OCI-LY1 (cell line): ENCODE results near the gene HPS4.

Source experiments
- H2AFZ ChIP-seq: fragments of 200-600 bp; sonication (generic), shearing (Covaris generic); 2 replicates; pipeline ENCODE4 v1.6.0; 2014; ENCODE audit warnings: antibody characterized with exemption, mild to moderate bottlenecking, low read length
- H3F3A ChIP-seq: fragments of 200-600 bp; sonication (generic), shearing (Covaris generic); 2 replicates; pipeline ENCODE4 v1.6.0; 2014; ENCODE audit warnings: mild to moderate bottlenecking, antibody characterized with exemption, low read length, moderate library complexity; ENCODE audit not compliant: insufficient read depth
- H3K27ac ChIP-seq: fragments of 200-600 bp; sonication (generic); 2 replicates; pipeline ENCODE4 v1.5.1; 2014; ENCODE audit warnings: low read length, mixed run types, mild to moderate bottlenecking, low read depth; ENCODE audit not compliant: poor library complexity, severe bottlenecking
- H3K27me3 ChIP-seq: fragments of 200-600 bp; sonication (generic); 2 replicates; pipeline ENCODE4 v1.6.0; 2014; ENCODE audit warnings: antibody characterized with exemption, mild to moderate bottlenecking, low read length, moderate library complexity; ENCODE audit not compliant: insufficient read depth
- H3K36me3 ChIP-seq: fragments of 200-600 bp; sonication (generic); 2 replicates; pipeline ENCODE4 v1.6.1; 2014; ENCODE audit warnings: mild to moderate bottlenecking, antibody characterized with exemption, low read length, moderate library complexity, mixed read lengths; ENCODE audit not compliant: insufficient read depth
- H3K4me1 ChIP-seq: fragments of 200-600 bp; sonication (generic); 2 replicates; pipeline ENCODE4 v1.5.1; 2014; ENCODE audit warnings: mild to moderate bottlenecking, low read length, moderate library complexity; ENCODE audit not compliant: insufficient read depth, severe bottlenecking
- H3K4me2 ChIP-seq: fragments of 200-600 bp; sonication (generic), shearing (Covaris generic); 2 replicates; pipeline ENCODE4 v1.6.1; 2014; ENCODE audit warnings: low read length
- H3K4me3 ChIP-seq: fragments of 200-600 bp; sonication (generic); 2 replicates; pipeline ENCODE4 v1.5.1; 2014; ENCODE audit warnings: low read length, low read depth, mild to moderate bottlenecking, mixed read lengths; ENCODE audit not compliant: poor library complexity, severe bottlenecking
- H3K79me2 ChIP-seq: fragments of 200-600 bp; shearing (Covaris generic); 2 replicates; pipeline ENCODE4 v1.6.1; 2016; ENCODE audit warnings: mixed run types, low read length, mixed read lengths; ENCODE audit not compliant: insufficient read depth
- H3K9ac ChIP-seq: fragments of 200-600 bp; sonication (generic), shearing (Covaris generic); 2 replicates; pipeline ENCODE4 v1.6.1; 2014; ENCODE audit warnings: mild to moderate bottlenecking, low read length, mixed read lengths
- H3K9me2 ChIP-seq: fragments of 200-600 bp; sonication (generic), shearing (Covaris generic); 2 replicates; pipeline ENCODE4 v1.6.1; 2014; ENCODE audit warnings: low read depth, mild to moderate bottlenecking, low read length, mixed read lengths
- H3K9me3 ChIP-seq: fragments of 200-600 bp; shearing (Covaris generic); 2 replicates; pipeline ENCODE4 v1.6.1; 2014; ENCODE audit warnings: low read length, mixed read lengths
- H4K20me1 ChIP-seq: fragments of 200-600 bp; sonication (generic), shearing (Covaris generic); 2 replicates; pipeline ENCODE4 v1.6.0; 2016; ENCODE audit warnings: mild to moderate bottlenecking, low read length; ENCODE audit not compliant: insufficient read depth
- EZH2 ChIP-seq: fragments of 200-600 bp; sonication (generic), shearing (Covaris generic); IDR thresholded peaks from 2 replicates; pipeline ENCODE4 v1.8.0; 2017; ENCODE audit warnings: borderline replicate concordance, mixed run types, mild to moderate bottlenecking, antibody characterized with exemption, low read length, moderate library complexity, mixed read lengths
- TF ChIP-seq, protein P1 (sequence below): fragments of 200-600 bp; sonication (generic), shearing (Covaris generic); IDR thresholded peaks from 2 replicates; pipeline ENCODE4 v1.5.1; 2017; ENCODE audit warnings: mild to moderate bottlenecking, antibody characterized with exemption, low read length, moderate library complexity, mixed read lengths

HPS4 gene

DNA sequence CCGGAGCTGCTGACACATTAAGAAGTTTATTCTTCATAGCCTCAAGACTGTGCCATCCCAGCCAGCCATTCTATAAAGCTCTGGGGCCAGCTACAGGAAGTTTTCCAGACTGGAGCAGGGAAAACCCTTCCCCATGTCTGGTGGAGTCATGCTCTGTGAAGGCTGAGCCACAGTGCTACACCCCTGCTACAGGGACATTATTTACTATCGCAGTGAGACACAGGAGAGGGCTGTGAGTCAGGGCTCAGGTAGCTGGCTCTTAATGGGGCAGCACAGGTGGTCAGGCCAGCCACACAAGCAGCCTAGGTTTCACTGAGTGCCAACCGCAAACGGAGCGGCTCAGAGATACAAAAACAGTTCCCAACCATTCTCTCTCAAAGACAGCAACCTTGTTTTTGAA is 12.1 kb downstream of the HPS4 start:
- TF ChIP-seq, protein P1, sequence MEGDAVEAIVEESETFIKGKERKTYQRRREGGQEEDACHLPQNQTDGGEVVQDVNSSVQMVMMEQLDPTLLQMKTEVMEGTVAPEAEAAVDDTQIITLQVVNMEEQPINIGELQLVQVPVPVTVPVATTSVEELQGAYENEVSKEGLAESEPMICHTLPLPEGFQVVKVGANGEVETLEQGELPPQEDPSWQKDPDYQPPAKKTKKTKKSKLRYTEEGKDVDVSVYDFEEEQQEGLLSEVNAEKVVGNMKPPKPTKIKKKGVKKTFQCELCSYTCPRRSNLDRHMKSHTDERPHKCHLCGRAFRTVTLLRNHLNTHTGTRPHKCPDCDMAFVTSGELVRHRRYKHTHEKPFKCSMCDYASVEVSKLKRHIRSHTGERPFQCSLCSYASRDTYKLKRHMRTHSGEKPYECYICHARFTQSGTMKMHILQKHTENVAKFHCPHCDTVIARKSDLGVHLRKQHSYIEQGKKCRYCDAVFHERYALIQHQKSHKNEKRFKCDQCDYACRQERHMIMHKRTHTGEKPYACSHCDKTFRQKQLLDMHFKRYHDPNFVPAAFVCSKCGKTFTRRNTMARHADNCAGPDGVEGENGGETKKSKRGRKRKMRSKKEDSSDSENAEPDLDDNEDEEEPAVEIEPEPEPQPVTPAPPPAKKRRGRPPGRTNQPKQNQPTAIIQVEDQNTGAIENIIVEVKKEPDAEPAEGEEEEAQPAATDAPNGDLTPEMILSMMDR: no peak
- no peak for TF ChIP-seq EZH2
- Histone ChIP-seq H3K79me2 (no peaks in the 10 kb centered on the region), H3K36me3 (peaks cover 90% of the 10 kb centered on the region), H2AFZ (no peak overlapping the region), H3K4me3 (no peak overlapping the region), H3K4me1 (no peaks in the 10 kb centered on the region), H3K4me2 (no peak overlapping the region), H3K9me3 (no peaks in the 10 kb centered on the region), H3K27ac (no peak overlapping the region), H3K9me2 (no peaks in the 10 kb centered on the region), H3K9ac (no peak overlapping the region), H4K20me1 (no peaks in the 10 kb centered on the region), H3K27me3 (no peaks in the 10 kb centered on the region), H3F3A (no peaks in the 10 kb centered on the region)

DNA sequence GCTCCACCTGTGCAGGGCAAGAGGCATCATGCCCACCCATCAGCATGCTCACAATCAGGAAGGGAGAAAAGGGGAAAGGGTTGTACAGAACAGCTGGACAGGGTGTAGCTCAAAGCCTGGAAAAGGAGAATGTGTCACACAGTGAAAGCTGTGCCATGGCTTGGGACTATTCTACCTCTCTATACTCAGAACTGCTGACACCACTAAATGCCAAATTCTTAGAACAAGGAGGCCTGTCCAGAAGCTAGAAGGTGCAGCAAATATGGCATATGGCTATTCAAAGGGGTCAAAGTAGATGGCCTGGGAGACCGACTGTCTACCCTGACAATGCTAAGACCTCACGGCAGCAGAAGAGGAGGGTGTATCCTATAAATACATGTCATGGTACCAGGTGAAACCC is 12.8 kb downstream of the HPS4 start:
- Histone ChIP-seq H2AFZ (no peak overlapping the region), H3K9me2 (no peaks in the 10 kb centered on the region), H3K27ac (no peak overlapping the region), H3K4me3 (no peak overlapping the region), H3K27me3 (no peaks in the 10 kb centered on the region), H4K20me1 (no peaks in the 10 kb centered on the region), H3K9me3 (no peaks in the 10 kb centered on the region), H3K79me2 (no peaks in the 10 kb centered on the region), H3K9ac (no peak overlapping the region), H3K4me2 (no peak overlapping the region), H3F3A (no peaks in the 10 kb centered on the region), H3K36me3 (peaks cover 90% of the 10 kb centered on the region), H3K4me1 (no peaks in the 10 kb centered on the region)
- no peak for TF ChIP-seq EZH2
- TF ChIP-seq, protein P1: no peak

DNA sequence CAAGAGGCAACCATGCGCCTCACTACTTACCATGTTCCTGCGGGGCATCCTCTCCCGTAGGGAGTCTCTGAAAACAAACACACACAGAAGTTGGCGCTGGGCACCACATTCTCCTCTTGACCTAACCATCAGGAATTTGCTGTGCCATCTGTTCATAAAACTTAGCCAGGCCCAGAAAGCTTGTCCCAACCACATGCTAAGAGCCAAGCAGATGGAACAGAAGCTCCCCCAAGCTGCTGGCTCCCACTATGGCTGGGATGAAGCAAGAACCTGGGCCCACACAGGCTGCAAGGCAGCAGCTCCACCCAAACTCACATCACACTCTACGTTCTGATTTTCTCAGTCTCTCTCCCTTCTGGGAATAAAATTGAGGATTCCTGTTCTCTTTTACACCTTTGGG is 17.4 kb downstream of the HPS4 start:
- Histone ChIP-seq H4K20me1 (no peaks in the 10 kb centered on the region), H3K9me3 (no peaks in the 10 kb centered on the region), H3K79me2 (peaks cover 1% of the 10 kb centered on the region; the same call in 1 of the 2 replicates), H3K27ac (no peak overlapping the region), H3K9ac (no peak overlapping the region), H3K9me2 (no peaks in the 10 kb centered on the region), H3K4me1 (peaks cover 7% of the 10 kb centered on the region), H3K36me3 (peaks cover 95% of the 10 kb centered on the region), H3K4me3 (no peak overlapping the region), H3K4me2 (no peak overlapping the region), H2AFZ (no peak overlapping the region), H3F3A (no peaks in the 10 kb centered on the region), H3K27me3 (no peaks in the 10 kb centered on the region)
- no peak for TF ChIP-seq EZH2
- TF ChIP-seq, protein P1: no peak
